ENCODE data around the gene DEPDC1B. TPM values are rescaled to one million over a fixed set of nuclear protein-coding genes. Genes with fewer than 3 reads are reported as not detected.

The DEPDC1B gene
- total RNA-seq, 3 donors from 2014 or later, result under 0.01 to 1.1 (median 0.29) TPM

GRCh38 chr5:60649288-60649917 lies 50.6 kb downstream of the DEPDC1B start:
- H3K4me3 ChIP-seq, result no peak overlapping the region
- intact Hi-C loops (cut with DNase I; ENCODE audit: low total_unique reads), result no loop called here

GRCh38 chr5:60648175-60648574 lies 51.8 kb downstream of the DEPDC1B start:
- Histone ChIP-seq H3K27me3 (no peaks in the 10 kb centered on the region), H3K4me1 (no peaks in the 10 kb centered on the region), H3K9me3 (no peaks in the 10 kb centered on the region), H3K36me3 (no peaks in the 10 kb centered on the region), H3K4me3 (no peak overlapping the region), H3K27ac (no peak overlapping the region)
- intact Hi-C loops (cut with DNase I; ENCODE audit: low total_unique reads), result no loop called here
- DNase-seq (ENCODE audit: low spot score in 2 of 2), result no peak
- TF ChIP-seq POLR2A (IDR thresholded peaks at IDR 0.05), result no peak
- TF ChIP-seq POLR2AphosphoS5 (IDR thresholded peaks at IDR 0.05), result no peak
- TF ChIP-seq CTCF (IDR thresholded peaks at IDR 0.05), result no peak

More at GRCh38 chr5:60649288-60649917, 50.6 kb downstream of the DEPDC1B start:
- Histone ChIP-seq H3K36me3 (no peaks in the 10 kb centered on the region), H3K27me3 (no peaks in the 10 kb centered on the region), H3K9me3 (peaks cover 0 to 5% of the 10 kb centered on the region in 2 donors), H3K4me1 (no peaks in the 10 kb centered on the region), H3K27ac (no peak overlapping the region)
- DNase-seq (ENCODE audit: low spot score in 2 of 2), result no peak
- peak in 2 of 3 donors; percentile 24 to 25 for TF ChIP-seq CTCF (IDR thresholded peaks at IDR 0.05)
- TF ChIP-seq POLR2AphosphoS5 (IDR thresholded peaks at IDR 0.05), result no peak
- TF ChIP-seq POLR2A (IDR thresholded peaks at IDR 0.05), result no peak

- Histone ChIP-seq H3K4me3 (no peak overlapping the region), H3K9me3 (no peaks in the 10 kb centered on the region), H3K4me1 (no peaks in the 10 kb centered on the region), H3K36me3 (no peaks in the 10 kb centered on the region), H3K27ac (no peak overlapping the region), H3K27me3 (no peaks in the 10 kb centered on the region)
- intact Hi-C loops (cut with DNase I; ENCODE audit: low total_unique reads), result no loop called here
- no peak for TF ChIP-seq CTCF (IDR thresholded peaks at IDR 0.05)
- no peak for TF ChIP-seq POLR2AphosphoS5 (IDR thresholded peaks at IDR 0.05)
- TF ChIP-seq POLR2A (IDR thresholded peaks at IDR 0.05), result no peak
- DNase-seq (ENCODE audit: low spot score in 2 of 2), result no peak
Measured at GRCh38 chr5:60640901-60641300, 59.1 kb downstream of the DEPDC1B start.

- DNase-seq (ENCODE audit: low spot score in 2 of 2), result no peak
Measured at GRCh38 chr5:60639544-60639943, 60.4 kb downstream of the DEPDC1B start.

More at GRCh38 chr5:60639544-60639943, 60.4 kb downstream of the DEPDC1B start:
- intact Hi-C loops (cut with DNase I; ENCODE audit: low total_unique reads), result no loop called here
- Histone ChIP-seq H3K27me3 (no peaks in the 10 kb centered on the region), H3K36me3 (no peaks in the 10 kb centered on the region), H3K4me3 (no peak overlapping the region), H3K9me3 (no peaks in the 10 kb centered on the region), H3K27ac (no peak overlapping the region), H3K4me1 (no peaks in the 10 kb centered on the region)
- TF ChIP-seq POLR2AphosphoS5 (IDR thresholded peaks at IDR 0.05) (no peak), CTCF (IDR thresholded peaks at IDR 0.05) (no peak), POLR2A (IDR thresholded peaks at IDR 0.05) (no peak)
